ENCODE measurements around the gene HS3ST5.

DNA sequence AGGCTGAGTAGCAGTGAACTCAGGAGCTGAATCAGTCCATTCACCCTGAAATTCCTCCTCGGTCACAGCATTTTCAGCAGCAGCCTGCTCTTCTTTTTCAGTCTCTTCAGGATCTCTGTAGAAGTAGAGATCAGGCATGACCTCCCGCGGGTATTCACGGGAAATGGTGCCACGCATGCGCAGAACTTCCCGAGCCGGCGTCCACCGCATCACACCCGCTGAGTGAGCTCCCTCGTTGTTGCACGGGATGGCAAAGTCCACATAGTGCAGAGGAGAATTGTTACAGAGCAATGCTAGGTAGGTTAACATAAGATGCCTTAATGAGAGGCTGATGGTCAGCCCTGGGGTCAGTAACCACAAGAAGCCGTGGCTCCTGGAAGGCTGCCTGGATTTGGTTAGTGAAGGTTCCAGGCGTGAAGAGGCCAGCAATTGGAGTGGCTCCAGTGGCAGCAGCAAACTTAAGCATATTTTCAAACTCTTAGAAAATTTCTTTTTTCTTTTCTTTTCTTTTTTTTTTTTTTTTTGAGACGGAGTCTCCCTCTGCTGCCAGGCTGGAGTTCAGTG is 258.4 kb downstream of the HS3ST5 start:
- no peak for TF ChIP-seq EP300 (IDR thresholded peaks at IDR 0.05)
- TF ChIP-seq, protein P1, sequence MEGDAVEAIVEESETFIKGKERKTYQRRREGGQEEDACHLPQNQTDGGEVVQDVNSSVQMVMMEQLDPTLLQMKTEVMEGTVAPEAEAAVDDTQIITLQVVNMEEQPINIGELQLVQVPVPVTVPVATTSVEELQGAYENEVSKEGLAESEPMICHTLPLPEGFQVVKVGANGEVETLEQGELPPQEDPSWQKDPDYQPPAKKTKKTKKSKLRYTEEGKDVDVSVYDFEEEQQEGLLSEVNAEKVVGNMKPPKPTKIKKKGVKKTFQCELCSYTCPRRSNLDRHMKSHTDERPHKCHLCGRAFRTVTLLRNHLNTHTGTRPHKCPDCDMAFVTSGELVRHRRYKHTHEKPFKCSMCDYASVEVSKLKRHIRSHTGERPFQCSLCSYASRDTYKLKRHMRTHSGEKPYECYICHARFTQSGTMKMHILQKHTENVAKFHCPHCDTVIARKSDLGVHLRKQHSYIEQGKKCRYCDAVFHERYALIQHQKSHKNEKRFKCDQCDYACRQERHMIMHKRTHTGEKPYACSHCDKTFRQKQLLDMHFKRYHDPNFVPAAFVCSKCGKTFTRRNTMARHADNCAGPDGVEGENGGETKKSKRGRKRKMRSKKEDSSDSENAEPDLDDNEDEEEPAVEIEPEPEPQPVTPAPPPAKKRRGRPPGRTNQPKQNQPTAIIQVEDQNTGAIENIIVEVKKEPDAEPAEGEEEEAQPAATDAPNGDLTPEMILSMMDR (IDR thresholded peaks at IDR 0.05), result no peak

Measured in suprapubic skin (tissue), 3 donors.